HepG2 (cell line): ENCODE data around the gene SHMT1. TPM values are rescaled to one million over a fixed set of nuclear protein-coding genes. Genes with fewer than 3 reads are reported as not detected.

Experiments
- AGO2 ChIP-seq: fragments of 200-400 bp; formaldehyde crosslinking; optimal IDR thresholded peaks from 2 replicates; pipeline ENCODE3; 2017; ENCODE audit warnings: mild to moderate bottlenecking, low read depth, low read length, moderate library complexity
- ATF3 ChIP-seq: sonication (generic); formaldehyde crosslinking; IDR thresholded peaks from 2 replicates; pipeline ENCODE4 v1.4.0; 2020; ENCODE audit warnings: missing genetic modification reagents
- ERF ChIP-seq: IDR thresholded peaks from 2 replicates; pipeline ENCODE4 v1.6.1; 2018; ENCODE audit warnings: missing biosample characterization, missing genetic modification reagents
- FOXA1 ChIP-seq, 2 experiments: fragments of 450-650 bp in 1 of 2; sonication (generic) in 1 of 2; formaldehyde crosslinking in 1 of 2; IDR thresholded peaks; 2 replicates each; pipeline versions ENCODE4 v1.4.0 to v1.6.1; 2016 to 2020; ENCODE audit warnings: missing genetic modification reagents in 1 of 2
- HDAC1 ChIP-seq: sonication (generic); formaldehyde crosslinking; IDR thresholded peaks from 2 replicates; pipeline ENCODE4 v1.5.1; 2020; ENCODE audit warnings: mild to moderate bottlenecking, missing genetic modification reagents
- HOXD1 ChIP-seq: sonication (generic); formaldehyde crosslinking; IDR thresholded peaks from 2 replicates; pipeline ENCODE4 v1.5.0; 2020; ENCODE audit warnings: missing genetic modification reagents
- KDM1A ChIP-seq: IDR thresholded peaks from 2 replicates; pipeline ENCODE4 v1.6.1; 2016; ENCODE audit warnings: missing compliant biosample characterization
- MZF1 ChIP-seq: sonication (generic); formaldehyde crosslinking; IDR thresholded peaks from 2 replicates; pipeline ENCODE4 v1.8.1; 2023; ENCODE audit warnings: mild to moderate bottlenecking, missing genetic modification reagents, borderline replicate concordance
- NFIB ChIP-seq: sonication (generic); formaldehyde crosslinking; IDR thresholded peaks from 2 replicates; pipeline ENCODE4 v1.9.0; 2021; ENCODE audit warnings: missing genetic modification reagents, mild to moderate bottlenecking, borderline replicate concordance
- PAWR ChIP-seq: sonication (generic); formaldehyde crosslinking; IDR thresholded peaks from 2 replicates; pipeline ENCODE4 v1.4.0; 2020; ENCODE audit warnings: missing genetic modification reagents, mild to moderate bottlenecking, borderline replicate concordance
- PAX8 ChIP-seq: sonication (generic); formaldehyde crosslinking; IDR thresholded peaks from 2 replicates; pipeline ENCODE4 v1.8.0; 2022; ENCODE audit warnings: mild to moderate bottlenecking, missing genetic modification reagents, borderline replicate concordance
- POLR2G ChIP-seq: fragments of 200-400 bp; formaldehyde crosslinking; IDR thresholded peaks from 2 replicates; pipeline ENCODE4 v1.6.1; 2018; ENCODE audit warnings: mild to moderate bottlenecking, low read depth, low read length, moderate library complexity
- PRDM4 ChIP-seq: sonication (generic); formaldehyde crosslinking; IDR thresholded peaks from 2 replicates; pipeline ENCODE4 v1.9.0; 2021; ENCODE audit warnings: missing genetic modification reagents, borderline replicate concordance
- SMAD1 ChIP-seq: sonication (generic); formaldehyde crosslinking; IDR thresholded peaks from 2 replicates; pipeline ENCODE4 v1.4.0; 2020; ENCODE audit warnings: missing genetic modification reagents, low read depth, mild to moderate bottlenecking, borderline replicate concordance
- ZBTB38 ChIP-seq: sonication (generic); formaldehyde crosslinking; IDR thresholded peaks from 2 replicates; pipeline ENCODE4 v1.5.1; 2020; ENCODE audit warnings: mild to moderate bottlenecking, missing genetic modification reagents
- ZNF234 ChIP-seq: sonication (generic); formaldehyde crosslinking; conservative IDR thresholded peaks from 2 replicates; pipeline ENCODE4 v1.5.1; 2020; ENCODE audit warnings: mild to moderate bottlenecking, missing genetic modification reagents
- ZNF24 ChIP-seq: fragments of 450-650 bp; IDR thresholded peaks from 2 replicates; pipeline ENCODE4 v1.6.1; 2017; ENCODE audit warnings: antibody characterized with exemption, mild to moderate bottlenecking
- ZNF253 ChIP-seq: sonication (generic); formaldehyde crosslinking; IDR thresholded peaks from 2 replicates; pipeline ENCODE4 v1.8.0; 2022; ENCODE audit warnings: mild to moderate bottlenecking, missing genetic modification reagents, borderline replicate concordance
- ZNF496 ChIP-seq: sonication (generic); formaldehyde crosslinking; IDR thresholded peaks from 2 replicates; pipeline ENCODE4 v1.8.1; 2023; ENCODE audit warnings: mild to moderate bottlenecking, moderate library complexity, missing genetic modification reagents; ENCODE audit not compliant: insufficient replicate concordance
- ZNF598 ChIP-seq: sonication (generic); formaldehyde crosslinking; IDR thresholded peaks from 2 replicates; pipeline ENCODE4 v1.5.1; 2020; ENCODE audit warnings: mild to moderate bottlenecking, missing genetic modification reagents, borderline replicate concordance
- ZNF615 ChIP-seq: sonication (generic); formaldehyde crosslinking; IDR thresholded peaks from 2 replicates; pipeline ENCODE4 v1.5.0; 2020; ENCODE audit warnings: mild to moderate bottlenecking, missing genetic modification reagents, borderline replicate concordance
- polyA plus RNA-seq, 8 experiments: library from polyadenylated mRNA; depleted of rRNA in 3 of 8; stranded (reverse) in 7 of 8; unstranded in 1 of 8; fragments of >200 nt; fragmentation: Illumina TruSeq in 4 of 8; extraction: Trizol in 4 of 8; gene quantifications; 2 replicates each; pipeline versions ENCODE4 v1.2.1 to v1.2.3, GENCODE V29; 2011 to 2016; ENCODE audit warnings: low read depth in 4 of 8, missing spikeins in 1 of 8, mixed read lengths in 1 of 8; ENCODE audit not compliant: insufficient read depth in 1 of 8
- total RNA-seq, 5 experiments: library from RNA; depleted of rRNA; stranded (reverse); fragments of >200 nt; fragmentation: Illumina TruSeq; extraction: Trizol; gene quantifications; 2 replicates each; pipeline ENCODE4 v1.2.3, GENCODE V29; 2016; ENCODE audit warnings: low read depth in 1 of 5
- TF ChIP-seq, protein P1 (sequence below): sonication (generic); formaldehyde crosslinking; IDR thresholded peaks from 2 replicates; pipeline ENCODE4 v1.4.0; 2020; ENCODE audit warnings: mild to moderate bottlenecking, missing genetic modification reagents
- TF ChIP-seq, protein P2 (sequence below): sonication (generic); formaldehyde crosslinking; IDR thresholded peaks from 2 replicates; pipeline ENCODE4 v1.4.0; 2020; ENCODE audit warnings: mild to moderate bottlenecking, missing genetic modification reagents, borderline replicate concordance

The SHMT1 gene
- total and polyA plus RNA-seq, 2 of the 13 experiments (the other 11 are each of a cell fraction or from before 2014, with no cell fraction given) = 21.3 to 48.8 TPM

GRCh38 chr17:18314731-18315561, 48.4 kb downstream of the SHMT1 start, which contains the start of the genes SMCR8 and TOP3A (continued):
- TF ChIP-seq MZF1 (CRISPR knock-in tag) (peak; percentile 20; the same call in 1 of the 2 replicates), PRDM4 (no peak), ZNF234 (CRISPR knock-in tag) (no peak), HDAC1 (CRISPR knock-in tag) (peak; percentile 93), ATF3 (CRISPR knock-in tag) (no peak), KDM1A (no peak), ERF (0 out of 2 replicates have a peak, but pooled peaks have one; percentile 70), HOXD1 (no peak; the same call in 1 of the 2 replicates), NFIB (CRISPR knock-in tag) (no peak), ZNF598 (CRISPR knock-in tag) (peak; percentile 42; the same call in 1 of the 2 replicates), ZNF496 (CRISPR knock-in tag) (no peak), ZNF24 (no peak), ZBTB38 (no peak), PAWR (CRISPR knock-in tag) (no peak), POLR2G (peak; percentile 84), FOXA1 (IDR thresholded peaks at IDR 0.05) (no peak), FOXA1 (CRISPR knock-in tag; IDR thresholded peaks at IDR 0.05) (0 out of 2 replicates have a peak, but pooled peaks have one; percentile 2), AGO2 (no peak), PAX8 (CRISPR knock-in tag) (0 out of 2 replicates have a peak, but pooled peaks have one; percentile 15), ZNF615 (CRISPR knock-in tag) (no peak), ZNF253 (no peak), SMAD1 (CRISPR knock-in tag) (no peak; the same call in 1 of the 2 replicates)
- TF ChIP-seq, protein P1, sequence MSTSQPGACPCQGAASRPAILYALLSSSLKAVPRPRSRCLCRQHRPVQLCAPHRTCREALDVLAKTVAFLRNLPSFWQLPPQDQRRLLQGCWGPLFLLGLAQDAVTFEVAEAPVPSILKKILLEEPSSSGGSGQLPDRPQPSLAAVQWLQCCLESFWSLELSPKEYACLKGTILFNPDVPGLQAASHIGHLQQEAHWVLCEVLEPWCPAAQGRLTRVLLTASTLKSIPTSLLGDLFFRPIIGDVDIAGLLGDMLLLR (CRISPR knock-in tag) = no peak
- TF ChIP-seq, protein P2, sequence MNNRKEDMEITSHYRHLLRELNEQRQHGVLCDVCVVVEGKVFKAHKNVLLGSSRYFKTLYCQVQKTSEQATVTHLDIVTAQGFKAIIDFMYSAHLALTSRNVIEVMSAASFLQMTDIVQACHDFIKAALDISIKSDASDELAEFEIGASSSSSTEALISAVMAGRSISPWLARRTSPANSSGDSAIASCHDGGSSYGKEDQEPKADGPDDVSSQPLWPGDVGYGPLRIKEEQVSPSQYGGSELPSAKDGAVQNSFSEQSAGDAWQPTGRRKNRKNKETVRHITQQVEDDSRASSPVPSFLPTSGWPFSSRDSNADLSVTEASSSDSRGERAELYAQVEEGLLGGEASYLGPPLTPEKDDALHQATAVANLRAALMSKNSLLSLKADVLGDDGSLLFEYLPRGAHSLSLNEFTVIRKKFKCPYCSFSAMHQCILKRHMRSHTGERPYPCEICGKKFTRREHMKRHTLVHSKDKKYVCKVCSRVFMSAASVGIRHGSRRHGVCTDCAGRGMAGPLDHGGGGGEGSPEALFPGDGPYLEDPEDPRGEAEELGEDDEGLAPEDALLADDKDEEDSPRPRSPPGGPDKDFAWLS (CRISPR knock-in tag) = peak; percentile 81; the same call in 1 of the 2 replicates
